Caco-2 (cell line): ENCODE results near the gene SRL. TPM values are rescaled to one million over a fixed set of nuclear protein-coding genes. Genes with fewer than 3 reads are reported as not detected.

Experiments
- BruUV-seq: library from RNA; stranded (reverse); fragments of 400-500 nt; replicated peaks from 2 replicates; lab custom pipeline; 2021; lab: Mats Ljungman, UMichigan
- CTCF ChIA-PET: fragments of 300-600 bp; sonication (Branson Sonifier 250); formaldehyde crosslinking; loops from one replicate; lab custom pipeline; 2022; ENCODE audit warnings: antibody characterized with exemption; lab: Charles Lee
- POLR2A ChIA-PET: fragments of 300-600 bp; sonication (Branson Sonifier 250); formaldehyde crosslinking; loops from one replicate; lab custom pipeline; 2022; ENCODE audit warnings: antibody characterized with exemption; lab: Charles Lee
- DNase-seq, 2 experiments: peaks; one replicate each; pipeline versions ENCODE4 v3.0.0 to v3.0.0-alpha.2; 2020 to 2022
- H3K27me3 ChIP-seq: replicated peaks from 2 replicates; pipeline ENCODE4 v1.6.0; 2011; ENCODE audit warnings: low read length; ENCODE audit not compliant: control insufficient read depth, insufficient read depth
- H3K36me3 ChIP-seq: 2 replicates; pipeline ENCODE4 v1.5.1; 2011; ENCODE audit warnings: low read length; ENCODE audit not compliant: control insufficient read depth, insufficient read depth
- H3K4me1 ChIP-seq: fragments of 250-450 bp; sonication (Bioruptor Pico); 2 replicates; pipeline ENCODE4 v1.5.1; 2020; ENCODE audit warnings: mild to moderate bottlenecking
- H3K4me3 ChIP-seq: 2 replicates; pipeline ENCODE4 v1.5.1; 2011; ENCODE audit warnings: low read depth, mild to moderate bottlenecking, control low read depth, low read length
- H3K9me3 ChIP-seq: fragments of 250-450 bp; sonication (Bioruptor Pico); 2 replicates; pipeline ENCODE4 v1.5.1; 2020; ENCODE audit warnings: mild to moderate bottlenecking, moderate library complexity
- H3K27ac Mint-ChIP-seq: one replicate; pipeline ENCODE4 v1.8.0; 2022; ENCODE audit warnings: mixed read lengths; ENCODE audit not compliant: unreplicated experiment
- H3K27me3 Mint-ChIP-seq: one replicate; pipeline ENCODE4 v1.8.0; 2022; ENCODE audit warnings: mixed read lengths; ENCODE audit not compliant: insufficient read depth, unreplicated experiment
- H3K36me3 Mint-ChIP-seq: one replicate; pipeline ENCODE4 v1.8.0; 2022; ENCODE audit warnings: mild to moderate bottlenecking, mixed read lengths; ENCODE audit not compliant: insufficient read depth, unreplicated experiment
- H3K4me1 Mint-ChIP-seq: one replicate; pipeline ENCODE4 v1.8.0; 2022; ENCODE audit warnings: low read depth, mixed read lengths; ENCODE audit not compliant: unreplicated experiment
- H3K4me3 Mint-ChIP-seq: one replicate; pipeline ENCODE4 v1.8.0; 2022; ENCODE audit warnings: mild to moderate bottlenecking, moderate library complexity, mixed read lengths; ENCODE audit not compliant: unreplicated experiment
- H3K9me3 Mint-ChIP-seq: one replicate; pipeline ENCODE4 v1.8.0; 2022; ENCODE audit warnings: mixed read lengths; ENCODE audit not compliant: unreplicated experiment
- intact Hi-C: fragments of 100-400 bp; cut with micrococcal nuclease; formaldehyde crosslinking; loops from one replicate; pipeline ENCODE4 v1.10.0; 2022; ENCODE audit not compliant: unreplicated experiment
- total RNA-seq: library from RNA; stranded (reverse); gene quantifications from 2 replicates; pipeline ENCODE4 v1.2.3, GENCODE V29; 2022
- TF ChIP-seq, protein P1 (sequence below), 2 experiments: fragments of 200-600 bp in 1 of 2; IDR thresholded peaks; 1 replicate in 1 of 2; 2 replicates in 1 of 2; pipeline versions ENCODE4 v1.5.1 to v1.8.0; 2011 to 2022; ENCODE audit warnings: antibody characterized with exemption in 1 of 2, control low read depth in 1 of 2, inconsistent platforms in 1 of 2, low read depth in 1 of 2, low read length in 1 of 2, mild to moderate bottlenecking in 1 of 2, moderate library complexity in 1 of 2; ENCODE audit not compliant: insufficient read depth in 1 of 2, severe bottlenecking in 1 of 2, unreplicated experiment in 1 of 2

SRL gene
- total RNA-seq, 1 experiment from 2014 or later: not detected

DNA sequence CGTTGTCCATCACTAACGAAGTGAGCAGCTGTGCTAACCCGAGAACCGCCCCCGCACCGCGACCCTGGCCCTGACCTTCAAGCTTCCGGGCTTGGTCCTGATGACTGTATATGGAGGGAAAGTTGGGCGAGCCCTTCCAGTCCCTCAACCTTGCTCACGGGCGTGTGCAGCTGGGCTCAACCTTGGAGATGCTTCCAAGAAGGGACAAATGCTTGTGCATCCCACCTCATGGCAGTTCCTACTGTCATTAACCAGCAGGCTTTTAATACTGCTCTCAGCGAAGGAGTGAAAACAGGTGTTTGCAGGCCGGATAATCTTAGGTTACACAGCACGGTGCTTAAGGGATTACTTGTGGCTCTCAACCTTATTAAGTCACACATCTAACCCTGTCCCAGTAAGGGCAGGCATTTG, 33.5 kb downstream of the SRL start:
- BruUV-seq: no TSS peak
- no peaks in the 10 kb centered on the region for H3K9me3 Mint-ChIP-seq

DNA sequence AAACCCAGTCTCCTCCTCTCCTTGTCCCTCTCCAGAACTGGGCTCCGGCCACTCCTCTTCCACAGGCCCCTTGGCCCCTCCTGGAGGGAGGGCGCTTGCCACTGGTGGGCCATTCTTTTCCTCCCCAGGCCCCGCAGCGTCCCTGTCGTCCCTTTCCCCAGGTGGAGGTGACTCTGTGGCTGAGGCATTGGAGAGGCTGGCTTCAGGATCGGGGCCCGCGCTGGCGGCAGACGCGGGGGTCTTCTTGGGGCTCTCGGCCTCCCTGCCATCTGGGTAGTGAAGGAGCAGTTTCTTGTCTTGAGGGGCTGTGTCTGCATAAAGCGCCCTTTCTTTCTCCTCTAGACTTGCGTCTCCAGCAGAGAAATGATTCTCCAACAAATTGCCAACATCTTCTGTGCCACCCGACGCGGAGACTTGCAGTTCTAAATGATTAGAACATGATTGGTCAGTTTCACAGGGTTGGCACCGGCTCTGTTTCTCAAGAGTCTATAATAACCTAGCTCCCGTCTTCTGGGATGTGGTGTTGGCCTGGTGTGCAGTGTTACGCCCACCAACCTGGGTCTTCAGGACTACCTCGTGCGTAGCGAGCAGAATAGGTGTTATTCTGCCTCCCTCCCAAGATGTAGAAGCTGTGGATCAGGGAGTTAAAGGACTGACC, 34.1 kb downstream of the SRL start:
- CTCF ChIA-PET: no interaction called here
- no peak for DNase-seq
- Mint-ChIP-seq H3K36me3 (no peaks in the 10 kb centered on the region), H3K27me3 (no peaks in the 10 kb centered on the region), H3K4me1 (no peaks in the 10 kb centered on the region), H3K9me3 (no peaks in the 10 kb centered on the region), H3K4me3 (no peak overlapping the region), H3K27ac (no peak overlapping the region)
- Histone ChIP-seq H3K36me3 (no peaks in the 10 kb centered on the region), H3K27me3 (no peaks in the 10 kb centered on the region), H3K9me3 (no peaks in the 10 kb centered on the region), H3K4me1 (peaks cover 2% of the 10 kb centered on the region; the same call in 1 of the 2 replicates), H3K4me3 (no peak overlapping the region)
- TF ChIP-seq, protein P1, sequence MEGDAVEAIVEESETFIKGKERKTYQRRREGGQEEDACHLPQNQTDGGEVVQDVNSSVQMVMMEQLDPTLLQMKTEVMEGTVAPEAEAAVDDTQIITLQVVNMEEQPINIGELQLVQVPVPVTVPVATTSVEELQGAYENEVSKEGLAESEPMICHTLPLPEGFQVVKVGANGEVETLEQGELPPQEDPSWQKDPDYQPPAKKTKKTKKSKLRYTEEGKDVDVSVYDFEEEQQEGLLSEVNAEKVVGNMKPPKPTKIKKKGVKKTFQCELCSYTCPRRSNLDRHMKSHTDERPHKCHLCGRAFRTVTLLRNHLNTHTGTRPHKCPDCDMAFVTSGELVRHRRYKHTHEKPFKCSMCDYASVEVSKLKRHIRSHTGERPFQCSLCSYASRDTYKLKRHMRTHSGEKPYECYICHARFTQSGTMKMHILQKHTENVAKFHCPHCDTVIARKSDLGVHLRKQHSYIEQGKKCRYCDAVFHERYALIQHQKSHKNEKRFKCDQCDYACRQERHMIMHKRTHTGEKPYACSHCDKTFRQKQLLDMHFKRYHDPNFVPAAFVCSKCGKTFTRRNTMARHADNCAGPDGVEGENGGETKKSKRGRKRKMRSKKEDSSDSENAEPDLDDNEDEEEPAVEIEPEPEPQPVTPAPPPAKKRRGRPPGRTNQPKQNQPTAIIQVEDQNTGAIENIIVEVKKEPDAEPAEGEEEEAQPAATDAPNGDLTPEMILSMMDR (IDR thresholded peaks at IDR 0.05; ENCODE audit: insufficient read depth in 1 of 2, low read depth in 1 of 2, low read length in 1 of 2, severe bottlenecking in 1 of 2, unreplicated experiment in 1 of 2): no peak
- POLR2A ChIA-PET: no interaction called here
- BruUV-seq: no TSS peak
- intact Hi-C loops: no loop called here

More for the DNA sequence above, 33.5 kb downstream of the SRL start:
- H3K27me3 ChIP-seq: no peaks in the 10 kb centered on the region
- intact Hi-C loops: no loop called here
- H3K27me3 Mint-ChIP-seq: no peaks in the 10 kb centered on the region
- ChIA-PET POLR2A (no interaction called here), CTCF (no interaction called here)
- H3K36me3 Mint-ChIP-seq: no peaks in the 10 kb centered on the region
- no peak for DNase-seq
- H3K4me3 Mint-ChIP-seq: no peak overlapping the region
- H3K9me3 ChIP-seq: no peaks in the 10 kb centered on the region
- TF ChIP-seq, protein P1 (IDR thresholded peaks at IDR 0.05; ENCODE audit: insufficient read depth in 1 of 2, low read depth in 1 of 2, low read length in 1 of 2, severe bottlenecking in 1 of 2, unreplicated experiment in 1 of 2): no peak
- H3K4me1 ChIP-seq: peaks cover 4% of the 10 kb centered on the region; the same call in 1 of the 2 replicates
- no peak overlapping the region for H3K4me3 ChIP-seq
- no peaks in the 10 kb centered on the region for H3K4me1 Mint-ChIP-seq
- no peak overlapping the region for H3K27ac Mint-ChIP-seq
- no peaks in the 10 kb centered on the region for H3K36me3 ChIP-seq

GRCh38 chr16:4207229-4207628, 34.7 kb downstream of the SRL start:
- H3K9me3 ChIP-seq: no peaks in the 10 kb centered on the region
- intact Hi-C loops: no loop called here
- BruUV-seq: no TSS peak
- no peaks in the 10 kb centered on the region for H3K4me1 Mint-ChIP-seq
- H3K36me3 ChIP-seq: no peaks in the 10 kb centered on the region
- H3K4me1 ChIP-seq: no peaks in the 10 kb centered on the region
- no peak overlapping the region for H3K4me3 ChIP-seq
- no peak for DNase-seq
- ChIA-PET POLR2A (no interaction called here), CTCF (no interaction called here)
- TF ChIP-seq, protein P1 (IDR thresholded peaks at IDR 0.05; ENCODE audit: insufficient read depth in 1 of 2, low read depth in 1 of 2, low read length in 1 of 2, severe bottlenecking in 1 of 2, unreplicated experiment in 1 of 2): no peak
- no peaks in the 10 kb centered on the region for H3K36me3 Mint-ChIP-seq
- no peaks in the 10 kb centered on the region for H3K27me3 ChIP-seq
- H3K9me3 Mint-ChIP-seq: no peaks in the 10 kb centered on the region
- no peak overlapping the region for H3K4me3 Mint-ChIP-seq
- no peaks in the 10 kb centered on the region for H3K27me3 Mint-ChIP-seq
- H3K27ac Mint-ChIP-seq: no peak overlapping the region
